Parathyroid adenoma (tissue), 2 donors: ENCODE measurements around the gene DNM2.

Source experiments
- H2AFZ ChIP-seq: fragments of 300-600 bp; sonication (generic); one replicate; pipeline ENCODE4 v1.7.0; 2017; ENCODE audit warnings: antibody characterized with exemption, mild to moderate bottlenecking
- H3K27ac ChIP-seq: fragments of 300-600 bp; sonication (generic); one replicate; pipeline ENCODE4 v1.7.0; 2017
- H3K27me3 ChIP-seq: fragments of 300-600 bp; sonication (generic); one replicate; pipeline ENCODE4 v1.7.0; 2017; ENCODE audit warnings: low read length; ENCODE audit not compliant: control insufficient read depth, insufficient read depth
- H3K36me3 ChIP-seq: fragments of 300-600 bp; sonication (generic); one replicate; pipeline ENCODE4 v1.7.0; 2017; ENCODE audit warnings: low read length; ENCODE audit not compliant: control insufficient read depth, insufficient read depth
- H3K4me1 ChIP-seq: fragments of 300-600 bp; sonication (generic); one replicate; pipeline ENCODE4 v1.7.0; 2017; ENCODE audit warnings: control low read depth
- H3K4me2 ChIP-seq: fragments of 300-600 bp; sonication (generic); one replicate; pipeline ENCODE4 v1.7.0; 2017; ENCODE audit warnings: low read length
- H3K4me3 ChIP-seq: fragments of 300-600 bp; sonication (generic); one replicate; pipeline ENCODE4 v1.7.0; 2017; ENCODE audit warnings: low read depth, low read length
- H3K79me2 ChIP-seq: fragments of 300-600 bp; sonication (generic); one replicate; pipeline ENCODE4 v1.7.0; 2017; ENCODE audit warnings: control low read depth
- H3K9ac ChIP-seq: fragments of 300-600 bp; sonication (generic); one replicate; pipeline ENCODE4 v1.7.0; 2017; ENCODE audit warnings: mild to moderate bottlenecking
- H3K9me3 ChIP-seq: fragments of 300-600 bp; sonication (generic); one replicate; pipeline ENCODE4 v1.7.0; 2017; ENCODE audit warnings: low read length; ENCODE audit not compliant: control insufficient read depth
- TF ChIP-seq, protein P1 (sequence below): fragments of 300-600 bp; sonication (generic); IDR thresholded peaks from one replicate; pipeline ENCODE4 v1.7.0; 2017; ENCODE audit warnings: antibody characterized with exemption, mild to moderate bottlenecking
- donor health status: primary hyperparathyroidism.

The DNM2 gene

DNA sequence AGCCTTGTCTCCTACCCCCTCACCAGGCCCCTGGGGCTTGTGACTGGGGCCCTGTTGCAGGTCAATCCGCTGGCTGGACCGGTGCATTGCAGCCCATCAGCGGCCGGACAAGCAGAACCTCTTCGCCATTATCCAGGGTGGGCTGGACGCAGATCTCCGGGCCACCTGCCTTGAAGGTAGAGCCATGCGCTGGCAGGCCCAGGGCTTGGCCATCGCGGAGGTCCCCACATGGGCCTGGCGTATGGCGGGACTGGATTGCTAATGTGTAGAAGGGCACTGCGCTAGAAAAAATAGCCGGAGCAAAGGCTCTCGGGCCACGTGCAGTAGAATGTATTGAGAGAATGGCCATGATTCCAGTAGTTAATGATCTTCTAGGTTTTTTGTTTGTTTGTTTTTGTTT, 10.4 kb upstream of the DNM2 start:
- TF ChIP-seq, protein P1, sequence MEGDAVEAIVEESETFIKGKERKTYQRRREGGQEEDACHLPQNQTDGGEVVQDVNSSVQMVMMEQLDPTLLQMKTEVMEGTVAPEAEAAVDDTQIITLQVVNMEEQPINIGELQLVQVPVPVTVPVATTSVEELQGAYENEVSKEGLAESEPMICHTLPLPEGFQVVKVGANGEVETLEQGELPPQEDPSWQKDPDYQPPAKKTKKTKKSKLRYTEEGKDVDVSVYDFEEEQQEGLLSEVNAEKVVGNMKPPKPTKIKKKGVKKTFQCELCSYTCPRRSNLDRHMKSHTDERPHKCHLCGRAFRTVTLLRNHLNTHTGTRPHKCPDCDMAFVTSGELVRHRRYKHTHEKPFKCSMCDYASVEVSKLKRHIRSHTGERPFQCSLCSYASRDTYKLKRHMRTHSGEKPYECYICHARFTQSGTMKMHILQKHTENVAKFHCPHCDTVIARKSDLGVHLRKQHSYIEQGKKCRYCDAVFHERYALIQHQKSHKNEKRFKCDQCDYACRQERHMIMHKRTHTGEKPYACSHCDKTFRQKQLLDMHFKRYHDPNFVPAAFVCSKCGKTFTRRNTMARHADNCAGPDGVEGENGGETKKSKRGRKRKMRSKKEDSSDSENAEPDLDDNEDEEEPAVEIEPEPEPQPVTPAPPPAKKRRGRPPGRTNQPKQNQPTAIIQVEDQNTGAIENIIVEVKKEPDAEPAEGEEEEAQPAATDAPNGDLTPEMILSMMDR = no peak
- Histone ChIP-seq H3K36me3 (no peaks in the 10 kb centered on the region), H3K4me3 (no peak overlapping the region)

DNA sequence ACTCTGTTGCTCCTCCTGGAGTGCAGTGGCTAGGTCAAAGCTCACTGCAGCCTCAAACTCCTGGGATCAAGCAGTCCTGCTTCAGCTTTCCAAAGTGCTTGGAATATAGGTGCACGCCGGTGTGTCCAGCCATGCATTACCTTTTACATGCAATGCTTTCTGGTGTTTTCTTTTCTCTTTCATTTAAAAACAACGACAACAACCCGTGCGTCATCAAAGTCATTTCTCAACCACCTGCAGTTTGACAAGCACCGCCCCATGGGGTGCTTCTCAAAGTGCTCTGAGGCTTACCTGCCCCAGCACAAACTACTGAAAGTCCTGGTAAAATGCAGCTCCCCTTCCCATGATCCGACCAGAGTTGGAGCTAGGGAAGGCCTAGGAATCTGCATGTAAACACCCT, 9.6 kb upstream of the DNM2 start:
- Histone ChIP-seq H2AFZ (no peak overlapping the region), H3K79me2 (no peaks in the 10 kb centered on the region), H3K27me3 (no peaks in the 10 kb centered on the region), H3K4me3 (no peak overlapping the region), H3K4me2 (no peak overlapping the region), H3K9ac (no peak overlapping the region), H3K4me1 (no peaks in the 10 kb centered on the region), H3K27ac (no peak overlapping the region), H3K9me3 (no peaks in the 10 kb centered on the region), H3K36me3 (no peaks in the 10 kb centered on the region)
- TF ChIP-seq, protein P1 = no peak

More for the DNA sequence above, 10.4 kb upstream of the DNM2 start:
- no peaks in the 10 kb centered on the region for H3K4me1 ChIP-seq
- H3K4me2 ChIP-seq = no peak overlapping the region
- H3K79me2 ChIP-seq = no peaks in the 10 kb centered on the region
- H3K27me3 ChIP-seq = no peaks in the 10 kb centered on the region
- H3K9me3 ChIP-seq = no peaks in the 10 kb centered on the region
- no peak overlapping the region for H3K27ac ChIP-seq
- H3K9ac ChIP-seq = no peak overlapping the region
- no peak overlapping the region for H2AFZ ChIP-seq

DNA sequence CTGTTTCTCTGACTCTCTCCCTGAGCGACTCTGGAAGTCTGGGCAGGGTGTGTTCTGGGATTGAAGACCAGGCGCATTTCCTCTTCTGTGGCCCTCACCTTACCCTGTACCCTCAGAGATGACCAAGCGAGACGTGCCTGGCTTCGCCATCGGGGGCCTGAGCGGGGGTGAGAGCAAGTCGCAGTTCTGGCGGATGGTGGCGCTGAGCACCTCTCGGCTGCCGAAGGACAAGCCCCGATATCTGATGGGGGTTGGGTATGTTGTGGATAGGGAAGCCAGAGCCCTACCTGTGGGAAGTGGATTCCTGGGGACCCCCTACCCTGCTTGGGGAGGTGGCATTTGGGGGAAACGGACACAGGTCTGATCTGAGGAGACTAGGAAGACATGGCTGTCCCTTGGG, 5.8 kb upstream of the DNM2 start:
- Histone ChIP-seq H3K4me2 (no peak overlapping the region), H3K79me2 (no peaks in the 10 kb centered on the region), H3K27me3 (no peaks in the 10 kb centered on the region), H3K9ac (no peak overlapping the region), H3K9me3 (no peaks in the 10 kb centered on the region), H2AFZ (no peak overlapping the region), H3K4me1 (no peaks in the 10 kb centered on the region), H3K4me3 (no peak overlapping the region), H3K36me3 (no peaks in the 10 kb centered on the region), H3K27ac (no peak overlapping the region)
- TF ChIP-seq, protein P1 = no peak

DNA sequence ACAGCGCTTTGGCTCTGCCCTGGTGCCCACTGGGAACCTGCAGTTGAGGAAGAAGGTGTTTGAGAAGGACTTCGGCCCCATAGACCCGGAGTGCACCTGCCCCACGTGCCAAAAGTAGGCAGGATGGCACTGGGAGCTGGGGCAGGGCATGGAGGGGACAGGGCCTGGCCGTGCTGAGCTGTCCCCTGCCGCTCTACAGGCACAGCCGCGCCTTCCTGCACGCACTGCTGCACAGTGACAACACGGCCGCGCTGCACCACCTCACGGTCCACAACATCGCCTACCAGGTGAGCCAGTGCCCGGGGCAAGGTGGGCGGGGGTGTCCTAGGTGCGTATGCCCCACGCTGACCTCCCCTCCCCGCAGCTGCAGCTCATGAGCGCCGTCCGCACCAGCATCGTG, 5.1 kb upstream of the DNM2 start:
- H3K4me2 ChIP-seq = no peak overlapping the region
- H3K4me1 ChIP-seq = no peaks in the 10 kb centered on the region
- no peaks in the 10 kb centered on the region for H3K36me3 ChIP-seq
- H3K27ac ChIP-seq = no peak overlapping the region
- H2AFZ ChIP-seq = no peak overlapping the region
- H3K27me3 ChIP-seq = no peaks in the 10 kb centered on the region
- H3K4me3 ChIP-seq = no peak overlapping the region
- no peak overlapping the region for H3K9ac ChIP-seq
- H3K79me2 ChIP-seq = no peaks in the 10 kb centered on the region
- no peaks in the 10 kb centered on the region for H3K9me3 ChIP-seq
- TF ChIP-seq, protein P1 = no peak

DNA sequence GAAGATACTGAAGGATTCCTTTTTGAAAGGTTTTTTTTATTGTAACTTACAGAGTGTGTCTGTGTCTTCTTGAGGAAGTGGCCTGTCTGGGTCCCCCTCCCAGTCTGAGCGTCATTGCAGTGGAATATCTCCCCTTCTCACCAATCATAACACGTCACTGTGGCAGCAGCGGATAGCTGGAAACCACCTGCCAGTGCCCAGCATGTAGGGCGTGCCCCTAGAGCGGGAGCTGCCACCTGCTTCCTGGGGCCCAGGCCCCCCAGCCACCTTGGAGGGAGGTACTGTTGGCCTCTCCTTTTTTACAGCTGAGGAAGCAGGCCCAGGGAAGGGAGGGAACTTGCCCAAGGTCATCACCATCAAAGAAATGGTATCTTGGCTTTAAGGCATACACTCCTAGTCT, 4.6 kb upstream of the DNM2 start:
- H3K4me2 ChIP-seq = no peak overlapping the region
- no peaks in the 10 kb centered on the region for H3K79me2 ChIP-seq
- H3K36me3 ChIP-seq = no peaks in the 10 kb centered on the region
- H2AFZ ChIP-seq = no peak overlapping the region
- H3K27me3 ChIP-seq = no peaks in the 10 kb centered on the region
- no peaks in the 10 kb centered on the region for H3K9me3 ChIP-seq
- H3K4me1 ChIP-seq = no peaks in the 10 kb centered on the region
- no peak overlapping the region for H3K27ac ChIP-seq
- no peak overlapping the region for H3K9ac ChIP-seq
- TF ChIP-seq, protein P1 = no peak
- H3K4me3 ChIP-seq = no peak overlapping the region
